Sigmoid colon (tissue), 7 donors: ENCODE data around the gene KCNT1. TPM values are rescaled to one million over a fixed set of nuclear protein-coding genes. Genes with fewer than 3 reads are reported as not detected.

Experiments used
- DNase-seq: peaks from one replicate; pipeline ENCODE4 v3.0.0-alpha.2; 2019
- H3K27ac ChIP-seq, 4 donors: fragments of 200-600 bp; sonication (generic); one replicate each; pipeline ENCODE4 v1.5.1; 2016 to 2019; ENCODE audit warnings: mild to moderate bottlenecking in 1 of 4
- H3K27me3 ChIP-seq, 3 donors: fragments of 200-600 bp; sonication (generic); one replicate each; pipeline ENCODE4 v1.5.1; 2019; ENCODE audit warnings: mild to moderate bottlenecking in 1 of 3
- H3K36me3 ChIP-seq, 4 donors: fragments of 200-600 bp; sonication (generic); one replicate each; pipeline ENCODE4 v1.5.1; 2016 to 2019
- H3K4me1 ChIP-seq, 4 donors: fragments of 200-600 bp; sonication (generic); one replicate each; pipeline ENCODE4 v1.5.1; 2017 to 2019
- H3K4me3 ChIP-seq, 4 donors: fragments of 200-600 bp; sonication (generic); one replicate each; pipeline ENCODE4 v1.5.1; 2017 to 2019; ENCODE audit warnings: mild to moderate bottlenecking in 2 of 4, moderate library complexity in 1 of 4
- H3K9me3 ChIP-seq, 4 donors: fragments of 200-600 bp in 3 of 4; sonication (generic) in 3 of 4; one replicate each; pipeline versions ENCODE4 v1.5.1 to v1.6.1; 2013 to 2019
- EP300 ChIP-seq, 4 donors: sonication (generic); formaldehyde crosslinking; IDR thresholded peaks; one replicate each; pipeline ENCODE4 v1.6.1; 2017; ENCODE audit warnings: antibody characterized with exemption in 4 of 4
- POLR2A ChIP-seq, 2 donors: fragments of 450-650 bp; IDR thresholded peaks; one replicate each; pipeline ENCODE4 v1.6.1; 2016; ENCODE audit warnings: antibody characterized with exemption in 2 of 2, mild to moderate bottlenecking in 2 of 2, moderate library complexity in 2 of 2
- POLR2AphosphoS5 ChIP-seq, 4 donors: sonication (generic); formaldehyde crosslinking; IDR thresholded peaks; one replicate each; pipeline ENCODE4 v1.6.1; 2017; ENCODE audit warnings: antibody characterized with exemption in 4 of 4
- WGBS, 2 donors: extraction: QIAGEN DNeasy Blood & Tissue Kit; methylation state at CpG; one replicate each; pipeline ENCODE4 v1.1.7; 2013; 5-methylcytosine and 5-hydroxymethylcytosine counted together
- intact Hi-C: fragments of 100-400 bp; cut with DNase I; formaldehyde crosslinking; loops from one replicate; pipeline ENCODE4 v1.15.1; 2023
- polyA plus RNA-seq, 3 donors: library from polyadenylated mRNA; stranded (reverse); fragments of 200-250 nt; gene quantifications; one replicate each; pipeline ENCODE4 v1.2.3, GENCODE V29; 2013
- total RNA-seq, 4 donors: library from RNA; depleted of rRNA; stranded (reverse); fragments of >200 nt; gene quantifications; one replicate each; pipeline ENCODE4 v1.1.0, GENCODE V29; 2016
- TF ChIP-seq, protein P1 (sequence below), 4 experiments: fragments of 450-650 bp in 3 of 4; fragments of 200-600 bp in 1 of 4; IDR thresholded peaks; one replicate each; pipeline ENCODE4 v1.5.1; 2016 to 2019; ENCODE audit warnings: antibody characterized with exemption in 4 of 4, mild to moderate bottlenecking in 3 of 4, moderate library complexity in 2 of 4
- donor health status: healthy with polysubstance abuse.
- donor health status: Bipolar disorder and iron deficiency.
- donor health status: healthy.

KCNT1 gene
- total and polyA plus RNA-seq, 7 donors: 0.23 to 0.95 (median 0.32) TPM; not detected in 3

DNA sequence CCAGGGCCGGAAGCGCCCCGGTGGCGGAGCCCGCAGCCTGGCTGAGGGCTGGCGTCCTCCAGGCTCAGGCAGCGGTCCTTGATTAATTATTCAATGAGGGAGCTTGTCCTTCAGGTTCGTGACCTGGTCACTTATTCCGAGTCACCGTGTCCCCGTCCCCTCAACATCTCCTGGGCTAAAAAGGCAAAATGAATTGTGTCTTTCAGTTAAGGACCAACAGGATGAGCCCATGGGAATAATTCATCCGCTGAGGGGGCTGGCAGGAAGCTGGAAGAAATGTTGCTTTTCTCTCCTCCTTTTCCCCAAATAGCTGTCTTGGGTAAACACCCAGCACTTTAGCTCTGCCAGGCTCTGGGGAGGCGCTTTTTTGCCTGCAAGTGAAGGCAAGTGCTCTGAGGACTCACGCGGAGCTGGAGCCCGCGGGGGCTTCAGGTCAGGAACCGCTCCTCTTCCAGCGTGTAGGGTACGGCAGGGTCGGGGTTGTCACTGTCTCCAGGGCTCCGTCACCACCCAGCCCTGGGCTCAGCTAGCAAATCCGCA, 13.1 kb downstream of the KCNT1 start:
- Histone ChIP-seq H3K4me3 (no peak overlapping the region), H3K9me3 (no peaks in the 10 kb centered on the region), H3K4me1 (no peaks in the 10 kb centered on the region), H3K27me3 (peaks cover 0 to 87% (median 63%) of the 10 kb centered on the region in 3 donors), H3K36me3 (no peaks in the 10 kb centered on the region), H3K27ac (no peak overlapping the region)
- no peak for DNase-seq
- 31 to 43% methylated on average over 23 of the region's 23 CpGs for WGBS, 2 donors
- intact Hi-C loops: no loop called here
- TF ChIP-seq POLR2AphosphoS5 (IDR thresholded peaks at IDR 0.05) (no peak), POLR2A (IDR thresholded peaks at IDR 0.05) (no peak), EP300 (IDR thresholded peaks at IDR 0.05) (no peak)
- TF ChIP-seq, protein P1, sequence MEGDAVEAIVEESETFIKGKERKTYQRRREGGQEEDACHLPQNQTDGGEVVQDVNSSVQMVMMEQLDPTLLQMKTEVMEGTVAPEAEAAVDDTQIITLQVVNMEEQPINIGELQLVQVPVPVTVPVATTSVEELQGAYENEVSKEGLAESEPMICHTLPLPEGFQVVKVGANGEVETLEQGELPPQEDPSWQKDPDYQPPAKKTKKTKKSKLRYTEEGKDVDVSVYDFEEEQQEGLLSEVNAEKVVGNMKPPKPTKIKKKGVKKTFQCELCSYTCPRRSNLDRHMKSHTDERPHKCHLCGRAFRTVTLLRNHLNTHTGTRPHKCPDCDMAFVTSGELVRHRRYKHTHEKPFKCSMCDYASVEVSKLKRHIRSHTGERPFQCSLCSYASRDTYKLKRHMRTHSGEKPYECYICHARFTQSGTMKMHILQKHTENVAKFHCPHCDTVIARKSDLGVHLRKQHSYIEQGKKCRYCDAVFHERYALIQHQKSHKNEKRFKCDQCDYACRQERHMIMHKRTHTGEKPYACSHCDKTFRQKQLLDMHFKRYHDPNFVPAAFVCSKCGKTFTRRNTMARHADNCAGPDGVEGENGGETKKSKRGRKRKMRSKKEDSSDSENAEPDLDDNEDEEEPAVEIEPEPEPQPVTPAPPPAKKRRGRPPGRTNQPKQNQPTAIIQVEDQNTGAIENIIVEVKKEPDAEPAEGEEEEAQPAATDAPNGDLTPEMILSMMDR (IDR thresholded peaks at IDR 0.05): no peak

DNA sequence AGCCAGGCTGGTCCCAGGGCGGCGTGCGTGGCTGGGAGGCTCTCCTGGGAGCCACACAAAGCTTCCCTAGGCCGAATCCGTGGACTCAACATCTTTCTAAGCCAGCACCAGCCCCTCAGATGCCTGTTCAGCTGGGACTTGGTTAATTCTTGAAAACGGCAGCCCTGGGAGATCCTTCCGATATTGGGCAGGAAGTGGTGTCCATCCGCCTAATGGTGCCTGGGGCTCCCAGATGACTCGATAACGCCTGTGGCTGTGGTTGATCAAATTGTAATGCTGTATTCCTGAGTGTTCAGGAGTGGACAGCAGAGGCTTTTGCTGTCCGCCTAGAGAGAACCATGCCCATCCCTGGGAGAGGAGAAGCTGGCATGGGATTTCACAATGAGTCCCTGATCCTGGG, 14.1 kb downstream of the KCNT1 start:
- TF ChIP-seq, protein P1 (IDR thresholded peaks at IDR 0.05): no peak
- TF ChIP-seq POLR2A (IDR thresholded peaks at IDR 0.05) (no peak), POLR2AphosphoS5 (IDR thresholded peaks at IDR 0.05) (no peak)
- no peak for DNase-seq
- no peaks in the 10 kb centered on the region for H3K4me1 ChIP-seq
- H3K9me3 ChIP-seq: no peaks in the 10 kb centered on the region
- no peaks in the 10 kb centered on the region for H3K36me3 ChIP-seq
- 83 to 84% methylated on average over 11 of the region's 11 CpGs for WGBS, 2 donors
- intact Hi-C loops: no loop called here
- H3K27ac ChIP-seq: no peak overlapping the region
- H3K4me3 ChIP-seq: no peak overlapping the region
- peaks cover 0 to 91% (median 63%) of the 10 kb centered on the region in 3 donors for H3K27me3 ChIP-seq

DNA sequence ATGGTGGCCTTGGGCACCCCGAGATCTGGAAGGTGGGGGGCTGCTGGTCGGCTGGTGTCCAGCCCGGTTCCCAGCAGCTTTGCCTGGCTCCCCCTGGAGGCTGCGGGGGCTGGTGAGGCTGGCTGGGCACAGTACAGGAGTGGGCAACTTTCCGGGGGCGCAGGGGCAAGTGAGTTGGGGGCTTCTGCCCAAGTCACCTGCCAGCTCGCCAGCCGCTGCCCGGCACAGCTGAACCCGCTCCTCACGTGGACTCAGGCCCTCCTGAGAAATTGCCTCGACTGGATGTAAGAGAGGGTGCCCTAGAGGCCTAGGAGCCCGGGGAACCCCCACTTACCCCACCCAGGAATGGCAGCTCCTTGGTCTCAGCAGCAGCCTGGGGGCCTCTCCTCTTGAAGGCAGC, 15.4 kb downstream of the KCNT1 start:
- intact Hi-C loops: no loop called here
- Histone ChIP-seq H3K27ac (no peak overlapping the region), H3K27me3 (peaks cover 0 to 87% (median 62%) of the 10 kb centered on the region in 3 donors), H3K36me3 (no peaks in the 10 kb centered on the region), H3K4me3 (no peak overlapping the region), H3K4me1 (no peaks in the 10 kb centered on the region), H3K9me3 (no peaks in the 10 kb centered on the region)
- WGBS, 2 donors: 80 to 87% methylated on average over 13 of the region's 13 CpGs
- TF ChIP-seq, protein P1 (IDR thresholded peaks at IDR 0.05): no peak
- TF ChIP-seq POLR2A (IDR thresholded peaks at IDR 0.05): no peak
- TF ChIP-seq POLR2AphosphoS5 (IDR thresholded peaks at IDR 0.05): no peak
- no peak for TF ChIP-seq EP300 (IDR thresholded peaks at IDR 0.05)
- DNase-seq: no peak

DNA sequence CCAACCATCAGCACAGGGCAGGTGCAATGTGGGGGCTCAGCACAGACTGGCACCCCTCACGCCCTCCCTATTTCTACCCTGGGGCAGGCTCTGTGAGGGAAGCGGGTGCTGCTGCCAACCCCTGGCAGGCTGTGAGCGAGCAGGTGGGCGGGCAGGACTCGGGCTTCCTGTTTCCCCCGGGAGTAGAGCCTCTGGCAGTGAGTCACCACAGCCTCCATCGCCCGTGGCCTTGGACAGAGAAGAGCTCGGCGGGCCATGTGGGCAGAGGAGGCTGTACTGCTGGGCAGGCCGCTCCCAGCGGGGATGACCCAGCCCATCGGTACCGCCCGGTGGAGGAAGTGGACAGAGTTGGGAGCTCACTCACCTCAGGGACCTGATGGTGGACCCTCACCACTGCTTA, 16.6 kb downstream of the KCNT1 start:
- peaks cover 0 to 83% (median 50%) of the 10 kb centered on the region in 3 donors for H3K27me3 ChIP-seq
- no peak for DNase-seq
- TF ChIP-seq POLR2AphosphoS5 (IDR thresholded peaks at IDR 0.05): no peak
- TF ChIP-seq POLR2A (IDR thresholded peaks at IDR 0.05): no peak
- TF ChIP-seq, protein P1 (IDR thresholded peaks at IDR 0.05): no peak
- no peak for TF ChIP-seq EP300 (IDR thresholded peaks at IDR 0.05)
- no peaks in the 10 kb centered on the region for H3K4me1 ChIP-seq
- H3K27ac ChIP-seq: no peak overlapping the region
- 45 to 60% methylated on average over 15 of the region's 15 CpGs for WGBS, 2 donors
- intact Hi-C loops: no loop called here
- H3K9me3 ChIP-seq: no peaks in the 10 kb centered on the region
- no peak overlapping the region for H3K4me3 ChIP-seq
- H3K36me3 ChIP-seq: no peaks in the 10 kb centered on the region

DNA sequence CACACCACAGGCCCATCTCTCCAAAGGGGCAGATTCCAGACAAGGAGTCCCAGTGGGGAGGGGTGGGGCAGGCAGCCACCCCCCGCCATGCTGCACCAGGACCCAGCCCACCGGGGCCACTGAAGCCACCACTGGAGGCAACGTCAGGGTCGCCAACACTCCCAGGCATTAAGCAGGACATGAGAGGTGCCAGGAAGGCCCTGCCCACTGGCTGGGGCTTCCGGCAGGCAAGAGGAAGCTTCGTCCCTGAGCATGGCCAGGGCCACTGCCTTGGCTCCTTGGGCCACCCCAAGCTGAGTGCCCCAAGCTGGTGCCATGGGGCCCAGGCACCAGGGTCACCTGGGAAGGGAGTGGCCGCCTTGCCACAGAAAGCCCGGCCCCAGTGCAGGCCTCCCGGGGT, 17.5 kb downstream of the KCNT1 start:
- Histone ChIP-seq H3K4me3 (no peak overlapping the region), H3K9me3 (no peaks in the 10 kb centered on the region), H3K27me3 (peaks cover 0 to 80% (median 43%) of the 10 kb centered on the region in 3 donors), H3K36me3 (no peaks in the 10 kb centered on the region), H3K27ac (no peak overlapping the region), H3K4me1 (no peaks in the 10 kb centered on the region)
- intact Hi-C loops: no loop called here
- TF ChIP-seq POLR2AphosphoS5 (IDR thresholded peaks at IDR 0.05): no peak
- TF ChIP-seq EP300 (IDR thresholded peaks at IDR 0.05): no peak
- WGBS, 2 donors: 70 to 71% methylated on average over 9 of the region's 9 CpGs
- no peak for DNase-seq
